Measurements from ENCODE around the gene MOGAT2.

DNA sequence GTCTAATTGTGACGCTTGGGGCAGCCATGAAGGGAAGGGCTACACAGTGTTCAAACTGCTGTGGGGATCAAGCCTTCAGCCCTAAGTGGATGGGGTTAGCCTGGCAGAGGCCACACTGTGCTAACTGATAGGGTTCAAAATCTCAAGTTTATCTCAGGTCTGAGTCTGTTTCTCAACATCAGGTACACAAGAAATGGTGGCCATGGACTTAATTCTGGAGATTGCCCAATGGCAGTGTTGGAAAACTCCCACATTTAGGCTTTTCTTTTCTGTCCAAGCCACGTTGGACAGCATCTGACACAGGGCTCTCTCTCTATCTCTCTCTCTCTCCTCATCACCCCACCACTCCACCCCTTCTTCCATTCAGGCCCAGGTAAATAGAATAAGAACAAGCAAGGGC is 40.0 kb downstream of the MOGAT2 start:
- TF ChIP-seq, protein P1, sequence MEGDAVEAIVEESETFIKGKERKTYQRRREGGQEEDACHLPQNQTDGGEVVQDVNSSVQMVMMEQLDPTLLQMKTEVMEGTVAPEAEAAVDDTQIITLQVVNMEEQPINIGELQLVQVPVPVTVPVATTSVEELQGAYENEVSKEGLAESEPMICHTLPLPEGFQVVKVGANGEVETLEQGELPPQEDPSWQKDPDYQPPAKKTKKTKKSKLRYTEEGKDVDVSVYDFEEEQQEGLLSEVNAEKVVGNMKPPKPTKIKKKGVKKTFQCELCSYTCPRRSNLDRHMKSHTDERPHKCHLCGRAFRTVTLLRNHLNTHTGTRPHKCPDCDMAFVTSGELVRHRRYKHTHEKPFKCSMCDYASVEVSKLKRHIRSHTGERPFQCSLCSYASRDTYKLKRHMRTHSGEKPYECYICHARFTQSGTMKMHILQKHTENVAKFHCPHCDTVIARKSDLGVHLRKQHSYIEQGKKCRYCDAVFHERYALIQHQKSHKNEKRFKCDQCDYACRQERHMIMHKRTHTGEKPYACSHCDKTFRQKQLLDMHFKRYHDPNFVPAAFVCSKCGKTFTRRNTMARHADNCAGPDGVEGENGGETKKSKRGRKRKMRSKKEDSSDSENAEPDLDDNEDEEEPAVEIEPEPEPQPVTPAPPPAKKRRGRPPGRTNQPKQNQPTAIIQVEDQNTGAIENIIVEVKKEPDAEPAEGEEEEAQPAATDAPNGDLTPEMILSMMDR (IDR thresholded peaks at IDR 0.05) = no peak
- no peak for TF ChIP-seq POLR2A (IDR thresholded peaks at IDR 0.05)

Measured in vagina (tissue), 2 donors.